Measurements from ENCODE around the gene PRDM16. TPM values are rescaled to one million over a fixed set of nuclear protein-coding genes. Genes with fewer than 3 reads are reported as not detected.

Gene PRDM16
- total and polyA plus RNA-seq, 2 of the 8 experiments (the other 6 are each of a cell fraction or from before 2014, with no cell fraction given) = 0.39 to 0.43 TPM

GRCh38 chr1:3461934-3462275 lies 392.9 kb downstream of the PRDM16 start (continued):
- TF ChIP-seq PHF8 (conservative IDR thresholded peaks at IDR 0.05; ENCODE audit: low read depth, low read length) (no peak), ZNF274 (IDR thresholded peaks at IDR 0.05; ENCODE audit: borderline replicate concordance, extremely low read depth, low read length) (no peak)

Measured in H1 (cell line).